AG09309 (cell line): ENCODE results near the gene WNT11.

Experiments
- DNase-seq: peaks from one replicate; pipeline ENCODE4 v3.0.0-alpha.2; 2010; ENCODE audit warnings: low read depth
- H3K4me3 ChIP-seq: 2 replicates; pipeline ENCODE4 v1.5.1; 2011; ENCODE audit warnings: mild to moderate bottlenecking, low read depth, low read length, moderate library complexity; ENCODE audit not compliant: control insufficient read depth
- CTCF ChIP-seq: IDR thresholded peaks from 2 replicates; pipeline ENCODE4 v1.5.1; 2011; ENCODE audit warnings: mild to moderate bottlenecking, low read depth, low read length, inconsistent platforms; ENCODE audit not compliant: insufficient read depth, control insufficient read depth; ENCODE audit errors: missing control alignments

Gene WNT11

DNA sequence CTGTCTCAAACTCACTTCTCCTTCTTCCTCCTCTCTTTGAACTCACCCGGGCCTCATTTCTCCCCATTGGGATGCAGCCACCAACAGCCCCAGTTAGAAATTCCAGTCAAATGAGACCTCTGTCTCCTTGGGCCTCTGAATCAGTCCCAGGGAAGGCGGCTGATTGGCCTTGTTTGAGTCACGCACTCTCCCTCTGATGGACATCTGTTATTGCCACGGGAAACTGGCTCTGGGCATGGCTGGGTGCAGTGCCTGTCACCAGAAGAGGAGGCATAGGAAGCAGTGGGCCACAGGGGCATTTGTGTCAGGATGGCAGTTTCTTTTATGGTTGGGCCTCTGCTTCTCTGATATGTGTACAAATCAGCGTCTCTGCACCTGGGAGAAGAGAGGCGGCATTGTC, 9.6 kb upstream of the WNT11 start:
- no peak overlapping the region for H3K4me3 ChIP-seq
- no peak for DNase-seq
- no peak for TF ChIP-seq CTCF

GRCh38 chr11:76214968-76215548, 8.8 kb upstream of the WNT11 start:
- TF ChIP-seq CTCF: no peak

GRCh38 chr11:76214186-76214585, 7.9 kb upstream of the WNT11 start:
- no peak for TF ChIP-seq CTCF
- DNase-seq: no peak
- H3K4me3 ChIP-seq: no peak overlapping the region

More at GRCh38 chr11:76214968-76215548, 8.8 kb upstream of the WNT11 start:
- DNase-seq: no peak
- no peak overlapping the region for H3K4me3 ChIP-seq

GRCh38 chr11:76212086-76213035, 6.1 kb upstream of the WNT11 start:
- no peak for DNase-seq
- H3K4me3 ChIP-seq: no peak overlapping the region
- no peak for TF ChIP-seq CTCF

DNA sequence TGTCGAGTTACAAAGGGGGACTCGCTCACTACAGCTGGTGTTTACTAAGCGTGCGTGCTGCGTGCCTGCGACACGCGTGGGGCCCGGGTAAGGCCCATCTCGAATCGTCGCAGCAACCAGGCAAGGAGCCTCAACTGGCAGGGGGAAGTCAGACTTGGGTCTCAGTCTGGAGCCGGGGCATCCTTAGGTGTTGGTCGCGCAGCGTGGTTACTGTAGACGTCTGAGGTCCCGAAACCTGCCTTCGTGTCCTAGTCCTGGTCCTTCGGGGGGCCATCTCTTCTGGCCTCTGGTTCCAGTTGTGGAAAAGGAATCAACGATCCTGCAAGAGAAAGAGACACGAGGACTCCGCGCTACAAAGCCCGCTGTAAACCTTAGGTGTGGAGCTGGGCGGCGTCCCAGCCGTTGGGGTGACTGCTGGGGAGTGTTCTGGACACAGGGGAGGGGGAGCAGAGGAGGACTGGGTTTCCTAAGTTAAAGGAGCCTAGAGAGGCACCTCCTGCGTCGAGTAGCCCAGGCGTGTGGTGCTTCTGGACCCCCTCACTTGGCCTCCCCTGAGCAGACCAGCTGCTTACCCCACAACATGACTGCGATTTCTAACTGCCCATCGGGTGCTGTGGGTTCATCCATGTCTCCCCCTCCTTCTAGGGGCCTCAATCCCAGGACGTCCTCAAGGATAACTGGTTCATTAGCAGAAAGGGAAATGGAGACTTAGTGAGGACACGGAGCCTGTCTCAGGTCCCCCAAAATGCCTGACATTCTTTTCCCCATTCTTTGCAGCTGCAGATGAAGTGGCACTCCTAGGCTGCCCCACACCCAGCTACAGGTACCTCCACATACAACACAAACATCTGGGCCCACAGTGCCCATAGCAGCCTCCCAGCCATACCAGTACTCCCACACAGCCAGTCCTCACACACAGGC, 4.9 kb upstream of the WNT11 start:
- DNase-seq: no peak
- H3K4me3 ChIP-seq: no peak overlapping the region
- TF ChIP-seq CTCF: no peak
